Stomach (tissue), 9 donors: ENCODE data around the gene CTNNA1. TPM values are rescaled to one million over a fixed set of nuclear protein-coding genes. Genes with fewer than 3 reads are reported as not detected.

ENCODE experiments used
- DNase-seq, 2 donors: peaks; one replicate each; pipeline versions ENCODE4 v3.0.0 to v3.0.0-alpha.2; 2013 to 2019
- H3K27ac ChIP-seq, 5 donors: fragments of 200-600 bp in 4 of 5; sonication (generic) in 4 of 5; one replicate each; pipeline ENCODE4 v1.5.1; 2013 to 2019; ENCODE audit warnings: mild to moderate bottlenecking in 1 of 5, moderate library complexity in 1 of 5
- H3K27me3 ChIP-seq, 3 donors: fragments of 200-600 bp; sonication (generic); one replicate each; pipeline ENCODE4 v1.5.1; 2017 to 2019; ENCODE audit warnings: mixed run types in 1 of 3
- H3K36me3 ChIP-seq, 4 donors: fragments of 200-600 bp; sonication (generic); 1 replicate in 3 of 4; 2 replicates in 1 of 4; pipeline ENCODE4 v1.5.1; 2016 to 2019
- H3K4me1 ChIP-seq, 4 donors: fragments of 200-600 bp; sonication (generic); one replicate each; pipeline ENCODE4 v1.5.1; 2016 to 2019
- H3K4me3 ChIP-seq, 4 donors: fragments of 200-600 bp; sonication (generic) in 3 of 4; one replicate each; pipeline ENCODE4 v1.5.1; 2016 to 2019; ENCODE audit warnings: mild to moderate bottlenecking in 1 of 4
- H3K9me3 ChIP-seq, 4 donors: fragments of 200-600 bp; sonication (generic); one replicate each; pipeline ENCODE4 v1.5.1; 2016 to 2019
- CTCF ChIP-seq, 7 experiments: fragments of 450-650 bp in 4 of 7; fragments of 200-600 bp in 3 of 7; sonication (generic) in 3 of 7; IDR thresholded peaks; one replicate each; pipeline ENCODE4 v1.5.1; 2016 to 2019; ENCODE audit warnings: antibody characterized with exemption in 7 of 7, control low read depth in 2 of 7, mild to moderate bottlenecking in 1 of 7
- EP300 ChIP-seq: sonication (generic); formaldehyde crosslinking; IDR thresholded peaks from one replicate; pipeline ENCODE4 v1.6.1; 2017; ENCODE audit warnings: antibody characterized with exemption
- POLR2A ChIP-seq, 4 donors: fragments of 450-650 bp; IDR thresholded peaks; one replicate each; pipeline ENCODE4 v1.6.1; 2016; ENCODE audit warnings: antibody characterized with exemption in 4 of 4, control low read depth in 2 of 4, mild to moderate bottlenecking in 1 of 4, moderate library complexity in 1 of 4
- POLR2AphosphoS5 ChIP-seq, 3 donors: sonication (generic); formaldehyde crosslinking; IDR thresholded peaks; one replicate each; pipeline ENCODE4 v1.6.1; 2016; ENCODE audit warnings: antibody characterized with exemption in 3 of 3
- WGBS, 5 donors: extraction: QIAGEN DNeasy Blood & Tissue Kit in 3 of 5; methylation state at CpG; one replicate each; pipeline versions ENCODE4 v1.1.5 to v1.1.7; 2013 to 2018; 5-methylcytosine and 5-hydroxymethylcytosine counted together
- intact Hi-C: fragments of 100-400 bp; cut with DNase I; formaldehyde crosslinking; loops from one replicate; pipeline ENCODE4 v1.15.1; 2023; ENCODE audit warnings: low total_unique reads
- polyA plus RNA-seq, 3 donors: library from polyadenylated mRNA; stranded (reverse); fragments of 200-250 nt; gene quantifications; one replicate each; pipeline ENCODE4 v1.2.3, GENCODE V29; 2013
- total RNA-seq, 5 donors: library from RNA; depleted of rRNA; stranded (reverse); fragments of >200 nt; gene quantifications; one replicate each; pipeline versions ENCODE4 v1.1.0 to v1.2.3, GENCODE V29; 2014 to 2016
- donor health status: healthy with polysubstance abuse.
- donor health status: Bipolar disorder and iron deficiency.
- donor health status: healthy.

CTNNA1 gene
- total and polyA plus RNA-seq, 8 donors: 88.7 to 531 (median 214) TPM

- Histone ChIP-seq H3K27ac (no peak overlapping the region), H3K9me3 (no peaks in the 10 kb centered on the region), H3K36me3 (peaks cover 0 to 25% (median 13%) of the 10 kb centered on the region in 4 donors), H3K4me3 (no peak overlapping the region), H3K27me3 (no peaks in the 10 kb centered on the region), H3K4me1 (peaks cover 19 to 66% (median 35%) of the 10 kb centered on the region in 4 donors)
- no peak for TF ChIP-seq POLR2A (IDR thresholded peaks at IDR 0.05)
- TF ChIP-seq POLR2AphosphoS5 (IDR thresholded peaks at IDR 0.05): no peak
- TF ChIP-seq CTCF (IDR thresholded peaks at IDR 0.05): no peak
- no peak for TF ChIP-seq EP300
- 60 to 82% (median 69%) methylated on average over 1 of the region's 1 CpG for WGBS, 5 donors
- DNase-seq: no peak
- intact Hi-C loops: no loop called here
Observed at GRCh38 chr5:138775034-138775433, 21.8 kb downstream of the CTNNA1 start.

GRCh38 chr5:138778234-138778633, 25.0 kb downstream of the CTNNA1 start:
- Histone ChIP-seq H3K36me3 (peaks cover 7 to 42% (median 28%) of the 10 kb centered on the region in 4 donors), H3K4me3 (no peak overlapping the region), H3K27ac (no peak overlapping the region), H3K4me1 (peaks cover 4 to 53% (median 21%) of the 10 kb centered on the region in 4 donors), H3K9me3 (no peaks in the 10 kb centered on the region), H3K27me3 (no peaks in the 10 kb centered on the region)
- TF ChIP-seq CTCF (IDR thresholded peaks at IDR 0.05) (no peak), POLR2A (IDR thresholded peaks at IDR 0.05) (no peak)
- DNase-seq: no peak
- intact Hi-C loops: no loop called here
- 94 to 98% (median 97%) methylated on average over 11 of the region's 11 CpGs for WGBS, 5 donors

DNA sequence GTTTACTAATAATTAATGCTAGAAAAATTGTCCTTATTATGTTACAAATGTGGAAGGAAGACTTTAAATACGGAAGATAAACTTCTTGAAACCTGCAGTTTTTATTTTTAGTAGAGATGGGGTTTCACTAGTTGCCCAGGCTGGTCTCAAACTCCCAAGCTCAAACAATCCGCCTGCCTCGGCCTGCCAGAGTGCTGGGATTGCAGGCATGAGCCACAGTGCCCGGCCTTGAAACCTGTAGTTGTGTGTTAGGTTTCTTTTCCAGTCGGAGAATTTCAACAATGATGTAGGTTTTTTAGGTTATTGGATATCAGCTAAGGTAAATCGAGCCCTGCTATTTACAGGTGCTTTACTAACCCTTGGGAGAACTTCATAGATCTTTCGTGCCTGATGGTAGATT, 30.8 kb downstream of the CTNNA1 start:
- Histone ChIP-seq H3K27me3 (no peaks in the 10 kb centered on the region), H3K36me3 (peaks cover 7 to 60% (median 45%) of the 10 kb centered on the region in 4 donors), H3K27ac (no peak overlapping the region), H3K4me3 (no peak overlapping the region), H3K4me1 (peaks cover 0 to 40% (median 17%) of the 10 kb centered on the region in 4 donors), H3K9me3 (no peaks in the 10 kb centered on the region)
- DNase-seq: no peak
- intact Hi-C loops: no loop called here
- TF ChIP-seq POLR2A (IDR thresholded peaks at IDR 0.05) (no peak), CTCF (IDR thresholded peaks at IDR 0.05) (no peak)
- 91 to 97% (median 94%) methylated on average over 7 of the region's 7 CpGs for WGBS, 5 donors

DNA sequence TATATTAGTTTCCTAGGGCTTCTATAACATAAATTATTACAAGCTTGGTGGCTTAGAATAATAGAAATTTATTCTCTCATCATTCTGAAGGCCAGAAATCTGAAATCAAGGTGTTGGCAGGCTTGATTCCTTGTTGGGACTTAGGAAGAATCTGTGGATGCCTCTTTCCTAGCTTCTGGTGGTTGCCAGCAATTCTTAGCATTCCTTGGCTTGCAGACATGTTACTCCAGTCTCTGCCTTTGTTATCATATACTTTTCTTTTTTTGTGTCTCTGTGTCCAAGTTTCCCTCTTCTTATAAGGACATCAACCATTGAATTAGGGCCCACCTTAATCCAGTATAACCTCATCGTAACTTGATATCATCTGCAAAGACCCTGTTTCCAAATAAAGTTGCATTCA, 31.4 kb downstream of the CTNNA1 start:
- no peaks in the 10 kb centered on the region for H3K9me3 ChIP-seq
- H3K36me3 ChIP-seq: peaks cover 7 to 61% (median 45%) of the 10 kb centered on the region in 4 donors
- 93 to 100% (median 99%) methylated on average over 1 of the region's 1 CpG for WGBS, 5 donors
- H3K4me1 ChIP-seq: peaks cover 0 to 39% (median 19%) of the 10 kb centered on the region in 4 donors
- H3K27ac ChIP-seq: no peak overlapping the region
- no peak for TF ChIP-seq POLR2AphosphoS5 (IDR thresholded peaks at IDR 0.05)
- no peak for TF ChIP-seq EP300
- TF ChIP-seq CTCF (IDR thresholded peaks at IDR 0.05): no peak
- TF ChIP-seq POLR2A (IDR thresholded peaks at IDR 0.05): no peak
- no peak overlapping the region for H3K4me3 ChIP-seq
- no peak for DNase-seq
- no peaks in the 10 kb centered on the region for H3K27me3 ChIP-seq
- intact Hi-C loops: no loop called here
